Dendritic cell treated with granulocyte-macrophage colony-stimulating factor and Interleukin-4, amounts not matched to agents 40 ng/mL and 50 ng/mL, for 4 days (primary cell): ENCODE results near the gene FAM180B.
"Not testable (repeated sequence)": the region's sequence is repeated elsewhere in the genome, so short reads cannot be mapped to it uniquely, and the experiment has no call there.

Experiments
- H3K27ac Mint-ChIP-seq: one replicate; pipeline ENCODE4 v1.8.0; 2022; ENCODE audit warnings: mild to moderate bottlenecking, mixed read lengths
- H3K27me3 Mint-ChIP-seq: one replicate; pipeline ENCODE4 v1.8.0; 2022; ENCODE audit warnings: mild to moderate bottlenecking, mixed read lengths
- H3K36me3 Mint-ChIP-seq: one replicate; pipeline ENCODE4 v1.8.0; 2022; ENCODE audit warnings: low read depth, mixed read lengths
- H3K4me1 Mint-ChIP-seq: one replicate; pipeline ENCODE4 v1.8.0; 2022; ENCODE audit warnings: low read depth, mixed read lengths
- H3K4me3 Mint-ChIP-seq: one replicate; pipeline ENCODE4 v1.8.0; 2022; ENCODE audit warnings: mild to moderate bottlenecking, moderate library complexity, mixed read lengths
- H3K9me3 Mint-ChIP-seq: one replicate; pipeline ENCODE4 v1.8.0; 2022; ENCODE audit warnings: mixed read lengths
- intact Hi-C: fragments of 100-400 bp; cut with micrococcal nuclease; formaldehyde crosslinking; loops from one replicate; pipeline ENCODE4 v1.15.0; 2022

FAM180B gene

GRCh38 chr11:47620836-47621378 is 34.4 kb downstream of the FAM180B start:
- no peaks in the 10 kb centered on the region for H3K4me1 Mint-ChIP-seq
- intact Hi-C loops, result no loop called here
- no peaks in the 10 kb centered on the region for H3K9me3 Mint-ChIP-seq
- H3K36me3 Mint-ChIP-seq, result peaks cover 87% of the 10 kb centered on the region
- H3K27ac Mint-ChIP-seq, result no peak overlapping the region
- no peaks in the 10 kb centered on the region for H3K27me3 Mint-ChIP-seq
- no peak overlapping the region for H3K4me3 Mint-ChIP-seq

DNA sequence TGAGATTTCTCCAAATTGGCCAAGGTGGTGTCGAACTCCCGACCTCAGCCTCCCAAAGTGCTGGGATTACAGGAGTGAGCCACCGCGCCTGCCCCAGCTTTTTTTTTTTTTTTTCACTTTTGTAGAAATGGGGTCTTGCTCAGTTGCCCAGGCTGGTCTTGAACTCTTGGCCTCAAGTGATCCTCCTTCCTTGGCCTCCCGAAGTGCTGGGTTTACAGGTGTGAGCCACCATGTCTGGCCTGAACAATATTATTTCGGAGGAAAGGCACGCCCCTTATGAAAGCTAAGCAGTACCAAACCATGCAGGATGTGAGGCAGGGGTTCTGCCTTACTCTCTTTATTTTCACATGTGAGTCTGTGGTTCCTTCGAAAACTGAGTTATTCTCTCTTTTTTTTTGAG is 39.8 kb downstream of the FAM180B start:
- Mint-ChIP-seq H3K4me1 (no peaks in the 10 kb centered on the region), H3K36me3 (peaks cover 98% of the 10 kb centered on the region)
- intact Hi-C loops, result loop anchor here (5.0 kb wide), 1 partner anchor 319 kb away; no protein-coding TSS in a partner anchor

GRCh38 chr11:47628026-47628425 is 41.5 kb downstream of the FAM180B start:
- no peak overlapping the region for H3K27ac Mint-ChIP-seq
- H3K4me3 Mint-ChIP-seq, result no peak overlapping the region
- no peaks in the 10 kb centered on the region for H3K9me3 Mint-ChIP-seq
- H3K4me1 Mint-ChIP-seq, result no peaks in the 10 kb centered on the region
- peaks cover 98% of the 10 kb centered on the region for H3K36me3 Mint-ChIP-seq
- intact Hi-C loops, result loop anchor here (5.0 kb wide), 1 partner anchor 321 kb away; no protein-coding TSS in a partner anchor
- H3K27me3 Mint-ChIP-seq, result no peaks in the 10 kb centered on the region

More for the DNA sequence above, 39.8 kb downstream of the FAM180B start:
- Mint-ChIP-seq H3K9me3 (no peaks in the 10 kb centered on the region), H3K27ac (no peak overlapping the region), H3K4me3 (no peak overlapping the region), H3K27me3 (no peaks in the 10 kb centered on the region)

GRCh38 chr11:47631473-47631872 is 45.0 kb downstream of the FAM180B start:
- H3K9me3 Mint-ChIP-seq, result no peaks in the 10 kb centered on the region
- peaks cover 98% of the 10 kb centered on the region for H3K36me3 Mint-ChIP-seq
- no peak overlapping the region for H3K27ac Mint-ChIP-seq
- intact Hi-C loops, result no loop called here
- no peaks in the 10 kb centered on the region for H3K4me1 Mint-ChIP-seq
- no peaks in the 10 kb centered on the region for H3K27me3 Mint-ChIP-seq
- H3K4me3 Mint-ChIP-seq, result no peak overlapping the region

GRCh38 chr11:47636331-47636730 is 49.9 kb downstream of the FAM180B start:
- H3K36me3 Mint-ChIP-seq, result peaks cover 87% of the 10 kb centered on the region
- H3K27ac Mint-ChIP-seq, H3K27me3 Mint-ChIP-seq, H3K4me1 Mint-ChIP-seq, H3K9me3 Mint-ChIP-seq, H3K4me3 Mint-ChIP-seq, intact Hi-C loops: not testable (repeated sequence)
